Stimulated activated effector memory CD8-positive, alpha-beta T cell treated with anti-CD3 and anti-CD28 coated beads, Interleukin-12 subunit alpha, Interleukin-12 subunit beta, amount 100 ng/mL, for 72 hours (primary cell): ENCODE data around the gene SUGCT.

ENCODE experiments used
- ATAC-seq: fragments of 150-1000 bp; cut with Tn5 transposase; 2 replicates; pipeline ENCODE4 v1.10.0; 2021
- DNase-seq, 2 donors: peaks; one replicate each; pipeline ENCODE4 v3.0.0; 2021 to 2022; ENCODE audit warnings: low spot score in 2 of 2
- H3K27ac Mint-ChIP-seq: one replicate; pipeline ENCODE4 v1.8.0; 2022; ENCODE audit warnings: mild to moderate bottlenecking, mixed read lengths
- H3K36me3 Mint-ChIP-seq: one replicate; pipeline ENCODE4 v1.8.0; 2022; ENCODE audit warnings: mild to moderate bottlenecking, mixed read lengths
- H3K4me1 Mint-ChIP-seq: one replicate; pipeline ENCODE4 v1.8.0; 2022; ENCODE audit warnings: mixed read lengths
- H3K4me3 Mint-ChIP-seq: one replicate; pipeline ENCODE4 v1.8.0; 2022; ENCODE audit warnings: mild to moderate bottlenecking, mixed read lengths
- H3K9me3 Mint-ChIP-seq: one replicate; pipeline ENCODE4 v1.8.0; 2022; ENCODE audit warnings: mixed read lengths

The SUGCT gene

GRCh38 chr7:40873248-40873647 lies 738.4 kb downstream of the SUGCT start:
- no peaks in the 10 kb centered on the region for H3K4me1 Mint-ChIP-seq
- peaks cover 20% of the 10 kb centered on the region for H3K9me3 Mint-ChIP-seq
- no peaks in the 10 kb centered on the region for H3K36me3 Mint-ChIP-seq
- no peak overlapping the region for H3K27ac Mint-ChIP-seq
- H3K4me3 Mint-ChIP-seq: no peak overlapping the region
- DNase-seq: no peak
- ATAC-seq: no peak

- no peaks in the 10 kb centered on the region for H3K4me1 Mint-ChIP-seq
- no peaks in the 10 kb centered on the region for H3K36me3 Mint-ChIP-seq
- ATAC-seq (no peak), DNase-seq (no peak)
- H3K9me3 Mint-ChIP-seq: peaks cover 20% of the 10 kb centered on the region
- no peak overlapping the region for H3K4me3 Mint-ChIP-seq
- H3K27ac Mint-ChIP-seq: no peak overlapping the region
Observed at GRCh38 chr7:40874756-40875155, 740.0 kb downstream of the SUGCT start.

- Mint-ChIP-seq H3K4me1 (no peaks in the 10 kb centered on the region), H3K36me3 (no peaks in the 10 kb centered on the region), H3K4me3 (no peak overlapping the region), H3K27ac (no peak overlapping the region), H3K9me3 (peaks cover 11% of the 10 kb centered on the region)
- ATAC-seq (no peak), DNase-seq (no peak)
Observed at GRCh38 chr7:40876601-40877000, 741.8 kb downstream of the SUGCT start.

DNA sequence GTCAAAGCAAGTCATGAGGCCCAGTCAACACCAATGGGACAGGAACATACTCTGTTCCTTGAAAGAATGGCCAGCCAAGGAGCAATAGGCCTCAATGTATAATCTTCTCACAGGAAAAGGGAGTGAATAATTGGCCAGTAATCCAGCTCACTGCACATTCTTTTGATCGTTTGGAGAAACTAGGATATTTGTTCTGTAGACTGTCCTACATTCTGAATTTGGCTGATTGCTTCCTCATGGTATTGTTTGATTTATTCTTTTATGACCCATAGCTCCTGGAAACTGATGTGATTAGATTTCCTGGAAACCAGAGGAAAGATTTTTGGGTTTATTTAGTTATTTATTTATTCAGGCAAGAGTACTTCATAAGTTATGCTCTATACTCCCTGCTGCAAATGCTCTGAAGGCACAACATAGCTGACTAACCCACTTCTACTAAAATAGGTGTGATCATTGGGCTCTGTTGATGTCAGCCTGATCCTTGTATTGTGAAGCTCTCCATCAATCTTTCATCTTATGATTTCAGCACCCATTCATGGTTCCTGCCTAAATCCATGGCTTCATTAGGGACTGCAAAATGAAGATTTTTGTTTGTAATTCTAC lies 745.2 kb downstream of the SUGCT start:
- ATAC-seq (no peak), DNase-seq (no peak)
- Mint-ChIP-seq H3K9me3 (peaks cover 10% of the 10 kb centered on the region), H3K36me3 (no peaks in the 10 kb centered on the region), H3K27ac (no peak overlapping the region), H3K4me3 (no peak overlapping the region), H3K4me1 (no peaks in the 10 kb centered on the region)

DNA sequence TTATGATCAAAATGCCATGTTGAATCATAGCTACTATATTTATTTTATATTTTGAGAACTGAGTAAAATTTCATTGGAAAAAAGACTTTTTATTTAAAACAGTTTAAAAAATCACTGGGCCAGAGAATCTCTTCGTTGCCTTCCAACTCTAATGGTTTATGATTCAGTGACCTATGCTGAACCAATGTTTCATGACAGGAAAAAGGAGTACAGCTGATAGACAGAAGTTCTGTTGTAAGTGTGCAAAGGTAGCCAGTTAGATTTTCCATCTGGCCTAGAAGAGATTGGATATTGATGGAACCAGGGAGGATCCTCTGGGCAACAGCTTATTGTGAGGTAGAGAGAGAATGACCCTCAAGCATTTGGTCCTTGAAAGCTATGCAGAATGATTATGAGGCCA lies 745.8 kb downstream of the SUGCT start:
- ATAC-seq: no peak
- H3K36me3 Mint-ChIP-seq: no peaks in the 10 kb centered on the region
- no peak overlapping the region for H3K27ac Mint-ChIP-seq
- H3K4me3 Mint-ChIP-seq: no peak overlapping the region
- H3K4me1 Mint-ChIP-seq: no peaks in the 10 kb centered on the region
- H3K9me3 Mint-ChIP-seq: peaks cover 8% of the 10 kb centered on the region
- DNase-seq: no peak

GRCh38 chr7:40881405-40881926 lies 746.7 kb downstream of the SUGCT start:
- ATAC-seq (no peak), DNase-seq (no peak)
- Mint-ChIP-seq H3K4me1 (no peaks in the 10 kb centered on the region), H3K9me3 (peaks cover 16% of the 10 kb centered on the region), H3K36me3 (no peaks in the 10 kb centered on the region), H3K4me3 (no peak overlapping the region), H3K27ac (no peak overlapping the region)

- Mint-ChIP-seq H3K4me1 (no peaks in the 10 kb centered on the region), H3K36me3 (no peaks in the 10 kb centered on the region), H3K27ac (no peak overlapping the region), H3K9me3 (peaks cover 20% of the 10 kb centered on the region), H3K4me3 (no peak overlapping the region)
- DNase-seq: no peak
- no peak for ATAC-seq
Observed at GRCh38 chr7:40882071-40882658, 747.4 kb downstream of the SUGCT start.

- Mint-ChIP-seq H3K4me1 (no peaks in the 10 kb centered on the region), H3K36me3 (no peaks in the 10 kb centered on the region), H3K4me3 (no peak overlapping the region), H3K27ac (no peak overlapping the region), H3K9me3 (peaks cover 28% of the 10 kb centered on the region)
- DNase-seq (no peak), ATAC-seq (no peak)
Observed at GRCh38 chr7:40883826-40884225, 749.0 kb downstream of the SUGCT start.

DNA sequence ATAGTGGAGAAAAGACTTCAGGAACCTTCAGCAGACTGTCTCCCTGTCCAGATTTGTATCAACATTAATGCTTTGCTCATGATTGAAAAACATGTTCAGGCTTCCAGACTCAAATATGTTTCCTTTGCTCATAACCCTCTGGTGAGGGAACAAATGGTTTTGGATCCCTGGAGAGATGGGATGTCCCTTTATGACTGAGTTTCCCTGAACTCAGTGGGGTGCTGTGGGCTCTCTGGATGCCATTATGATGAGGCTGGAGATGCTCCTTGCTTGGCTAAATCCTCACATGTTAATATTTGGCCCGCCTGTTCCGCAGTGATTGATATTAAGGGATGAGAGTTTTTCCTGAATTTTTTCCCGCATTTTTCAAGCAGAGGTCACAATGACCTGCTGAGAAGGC lies 749.4 kb downstream of the SUGCT start:
- no peak for ATAC-seq
- no peaks in the 10 kb centered on the region for H3K4me1 Mint-ChIP-seq

GRCh38 chr7:40885503-40885902 lies 750.7 kb downstream of the SUGCT start:
- no peak overlapping the region for H3K4me3 Mint-ChIP-seq
- H3K27ac Mint-ChIP-seq: no peak overlapping the region
- ATAC-seq: no peak
- H3K36me3 Mint-ChIP-seq: no peaks in the 10 kb centered on the region
- H3K9me3 Mint-ChIP-seq: peaks cover 28% of the 10 kb centered on the region
- DNase-seq: no peak
- H3K4me1 Mint-ChIP-seq: no peaks in the 10 kb centered on the region

More for the DNA sequence above, 749.4 kb downstream of the SUGCT start:
- Mint-ChIP-seq H3K4me3 (no peak overlapping the region), H3K9me3 (peaks cover 28% of the 10 kb centered on the region), H3K36me3 (no peaks in the 10 kb centered on the region), H3K27ac (no peak overlapping the region)
- DNase-seq: no peak

GRCh38 chr7:40887099-40887498 lies 752.3 kb downstream of the SUGCT start:
- Mint-ChIP-seq H3K4me3 (no peak overlapping the region), H3K4me1 (no peaks in the 10 kb centered on the region), H3K36me3 (no peaks in the 10 kb centered on the region), H3K27ac (no peak overlapping the region), H3K9me3 (peaks cover 39% of the 10 kb centered on the region)
- DNase-seq (no peak), ATAC-seq (no peak)

DNA sequence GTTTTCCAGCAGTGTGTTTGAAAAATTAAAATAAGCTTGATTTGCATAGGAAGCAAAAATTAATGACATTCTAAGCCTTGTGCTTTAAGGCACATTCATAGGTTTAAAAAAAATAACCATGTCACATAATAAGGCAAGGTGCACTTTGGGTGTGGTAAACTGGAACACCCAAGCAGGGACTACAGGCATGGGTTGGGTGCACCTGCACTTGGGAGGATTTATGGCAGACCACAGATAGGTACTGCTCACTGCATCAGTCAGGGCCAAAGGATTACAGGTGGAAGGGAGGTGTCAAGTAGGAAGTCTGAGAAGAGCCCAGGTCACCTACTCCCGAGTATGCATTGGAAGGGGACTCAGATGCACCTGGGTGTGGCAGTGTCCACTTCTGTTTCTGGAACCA lies 753.7 kb downstream of the SUGCT start:
- Mint-ChIP-seq H3K9me3 (peaks cover 45% of the 10 kb centered on the region), H3K36me3 (no peaks in the 10 kb centered on the region), H3K4me1 (no peaks in the 10 kb centered on the region), H3K4me3 (no peak overlapping the region), H3K27ac (no peak overlapping the region)
- DNase-seq: no peak
- ATAC-seq: no peak

GRCh38 chr7:40889099-40889498 lies 754.3 kb downstream of the SUGCT start:
- DNase-seq: no peak
- ATAC-seq: no peak
- Mint-ChIP-seq H3K4me3 (no peak overlapping the region), H3K9me3 (peaks cover 45% of the 10 kb centered on the region), H3K4me1 (no peaks in the 10 kb centered on the region), H3K36me3 (no peaks in the 10 kb centered on the region), H3K27ac (no peak overlapping the region)

- ATAC-seq (no peak), DNase-seq (no peak)
- Mint-ChIP-seq H3K9me3 (peaks cover 42% of the 10 kb centered on the region), H3K4me1 (no peaks in the 10 kb centered on the region), H3K36me3 (no peaks in the 10 kb centered on the region), H3K27ac (no peak overlapping the region), H3K4me3 (no peak overlapping the region)
Observed at GRCh38 chr7:40889539-40889938, 754.7 kb downstream of the SUGCT start.

- no peaks in the 10 kb centered on the region for H3K4me1 Mint-ChIP-seq
- no peak overlapping the region for H3K27ac Mint-ChIP-seq
- no peak for DNase-seq
- no peak for ATAC-seq
- no peak overlapping the region for H3K4me3 Mint-ChIP-seq
- H3K9me3 Mint-ChIP-seq: peaks cover 43% of the 10 kb centered on the region
- no peaks in the 10 kb centered on the region for H3K36me3 Mint-ChIP-seq
Observed at GRCh38 chr7:40890088-40890692, 755.4 kb downstream of the SUGCT start.

DNA sequence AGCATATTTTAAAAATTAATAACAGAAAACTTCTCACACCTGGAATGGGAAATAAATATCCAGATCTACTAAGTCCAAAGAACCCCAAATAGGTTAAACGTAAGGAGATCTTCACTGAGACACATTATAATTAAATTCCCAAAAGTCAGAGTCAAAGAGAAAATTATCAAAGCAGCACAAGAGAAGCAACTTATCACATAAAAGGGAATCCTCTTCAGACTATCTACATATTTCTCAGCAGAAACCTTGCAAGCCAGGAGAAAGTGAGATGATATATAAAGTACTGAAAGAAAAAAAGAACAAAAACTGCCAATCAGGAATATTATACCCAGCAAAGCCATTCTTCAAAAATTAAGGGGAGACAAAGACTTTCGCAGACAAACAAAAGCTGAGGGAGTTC lies 756.4 kb downstream of the SUGCT start:
- no peak for DNase-seq
- Mint-ChIP-seq H3K9me3 (peaks cover 35% of the 10 kb centered on the region), H3K4me1 (no peaks in the 10 kb centered on the region), H3K4me3 (no peak overlapping the region), H3K36me3 (no peaks in the 10 kb centered on the region), H3K27ac (no peak overlapping the region)
- no peak for ATAC-seq
